ENCODE measurements around the gene METTL4. TPM values are rescaled to one million over a fixed set of nuclear protein-coding genes. Genes with fewer than 3 reads are reported as not detected.
"Not testable (repeated sequence)": the region's sequence is repeated elsewhere in the genome, so short reads cannot be mapped to it uniquely, and the experiment has no call there.

The METTL4 gene
- total RNA-seq, 1 donor from 2014 or later: 16.7 TPM

GRCh38 chr18:2526329-2526728 lies 45.0 kb downstream of the METTL4 start:
- DNase-seq (ENCODE audit: low spot score in 2 of 2) (no peak), FAIRE-seq (no peak)

- FAIRE-seq; DNase-seq (ENCODE audit: low spot score in 2 of 2): not testable (repeated sequence)
Measured at GRCh38 chr18:2524794-2525198, 46.5 kb downstream of the METTL4 start.

- DNase-seq (ENCODE audit: low spot score in 2 of 2) (no peak), FAIRE-seq (no peak)
Measured at GRCh38 chr18:2522112-2522511, 49.2 kb downstream of the METTL4 start.

GRCh38 chr18:2518473-2518872 lies 52.8 kb downstream of the METTL4 start:
- FAIRE-seq (no peak), DNase-seq (ENCODE audit: low spot score in 2 of 2) (no peak)

- FAIRE-seq (no peak), DNase-seq (ENCODE audit: low spot score in 2 of 2) (no peak)
Measured at GRCh38 chr18:2515908-2516625, 55.2 kb downstream of the METTL4 start.

- DNase-seq (ENCODE audit: low spot score in 2 of 2): peak in 1 of 2 donors; percentile 14
- FAIRE-seq: no peak
Measured at GRCh38 chr18:2515171-2515787, 56.0 kb downstream of the METTL4 start.

- FAIRE-seq (no peak), DNase-seq (ENCODE audit: low spot score in 2 of 2) (no peak)
Measured at GRCh38 chr18:2513616-2514015, 57.7 kb downstream of the METTL4 start.

- no peak for FAIRE-seq
Measured at GRCh38 chr18:2512059-2512458, 59.2 kb downstream of the METTL4 start.

GRCh38 chr18:2511451-2511850 lies 59.9 kb downstream of the METTL4 start:
- no peak for FAIRE-seq
- DNase-seq (ENCODE audit: low spot score in 2 of 2): no peak

More at GRCh38 chr18:2512059-2512458, 59.2 kb downstream of the METTL4 start:
- no peak for DNase-seq (ENCODE audit: low spot score in 2 of 2)

GRCh38 chr18:2510416-2510815 lies 60.9 kb downstream of the METTL4 start:
- DNase-seq (ENCODE audit: low spot score in 2 of 2): no peak
- FAIRE-seq: no peak

- no peak for FAIRE-seq
- no peak for DNase-seq (ENCODE audit: low spot score in 2 of 2)
Measured at GRCh38 chr18:2508678-2509077, 62.6 kb downstream of the METTL4 start.

GRCh38 chr18:2508155-2508554 lies 63.1 kb downstream of the METTL4 start:
- DNase-seq (ENCODE audit: low spot score in 2 of 2) (no peak), FAIRE-seq (no peak)

- FAIRE-seq (no peak), DNase-seq (ENCODE audit: low spot score in 2 of 2) (no peak)
Measured at GRCh38 chr18:2504642-2505041, 66.7 kb downstream of the METTL4 start.

GRCh38 chr18:2502880-2503279 lies 68.4 kb downstream of the METTL4 start:
- DNase-seq (ENCODE audit: low spot score in 2 of 2) (no peak), FAIRE-seq (no peak)

- no peak for FAIRE-seq
Measured at GRCh38 chr18:2502394-2502793, 68.9 kb downstream of the METTL4 start.

GRCh38 chr18:2497797-2498196 lies 73.5 kb downstream of the METTL4 start:
- FAIRE-seq: no peak
- DNase-seq (ENCODE audit: low spot score in 2 of 2): no peak

More at GRCh38 chr18:2502394-2502793, 68.9 kb downstream of the METTL4 start:
- DNase-seq (ENCODE audit: low spot score in 2 of 2): no peak

- no peak for DNase-seq (ENCODE audit: low spot score in 2 of 2)
- FAIRE-seq: no peak
Measured at GRCh38 chr18:2495381-2495780, 75.9 kb downstream of the METTL4 start.

GRCh38 chr18:2494921-2495320 lies 76.4 kb downstream of the METTL4 start:
- DNase-seq (ENCODE audit: low spot score in 2 of 2): no peak
- FAIRE-seq: no peak

Measured in frontal cortex (tissue), 4 donors.